ENCODE measurements around the gene SUMO4. TPM values are rescaled to one million over a fixed set of nuclear protein-coding genes. Genes with fewer than 3 reads are reported as not detected.

Gene SUMO4
- total and polyA plus RNA-seq, 8 donors = 1.2 to 7.7 (median 4.0) TPM; not detected in 4

- WGBS, 5 donors = 79 to 90% (median 86%) methylated on average over 5 of the region's 5 CpGs
- Histone ChIP-seq H3K4me3 (no peak overlapping the region), H3K27me3 (no peaks in the 10 kb centered on the region), H3K4me1 (no peaks in the 10 kb centered on the region), H3K9me3 (no peaks in the 10 kb centered on the region), H3K27ac (no peak overlapping the region), H3K36me3 (peaks cover 7 to 65% (median 50%) of the 10 kb centered on the region in 4 donors)
- no peak for DNase-seq
- intact Hi-C loops (cut with DNase I; ENCODE audit: low total_unique reads) = no loop called here
- no peak for TF ChIP-seq POLR2AphosphoS5 (IDR thresholded peaks at IDR 0.05)
- TF ChIP-seq CTCF (IDR thresholded peaks at IDR 0.05) = no peak
- TF ChIP-seq POLR2A (IDR thresholded peaks at IDR 0.05) = no peak
- TF ChIP-seq EP300 (IDR thresholded peaks at IDR 0.05) = no peak
These were observed 6.0 kb downstream of the SUMO4 start for GRCh38 chr6:149405823-149406765.

GRCh38 chr6:149409617-149410016, 9.6 kb downstream of the SUMO4 start:
- Histone ChIP-seq H3K4me1 (no peaks in the 10 kb centered on the region), H3K27me3 (no peaks in the 10 kb centered on the region), H3K4me3 (no peak overlapping the region), H3K27ac (no peak overlapping the region), H3K36me3 (peaks cover 7 to 44% (median 36%) of the 10 kb centered on the region in 4 donors), H3K9me3 (no peaks in the 10 kb centered on the region)
- DNase-seq = no peak
- intact Hi-C loops (cut with DNase I; ENCODE audit: low total_unique reads) = no loop called here
- no peak for TF ChIP-seq POLR2AphosphoS5 (IDR thresholded peaks at IDR 0.05)
- TF ChIP-seq CTCF (IDR thresholded peaks at IDR 0.05) = no peak
- 91 to 97% (median 93%) methylated on average over 3 of the region's 3 CpGs for WGBS, 5 donors

- no peaks in the 10 kb centered on the region for H3K27me3 ChIP-seq
- intact Hi-C loops (cut with DNase I; ENCODE audit: low total_unique reads) = no loop called here
- H3K27ac ChIP-seq = no peak overlapping the region
- no peaks in the 10 kb centered on the region for H3K9me3 ChIP-seq
- H3K4me3 ChIP-seq = no peak overlapping the region
- H3K36me3 ChIP-seq = peaks cover 7 to 35% (median 32%) of the 10 kb centered on the region in 4 donors
- H3K4me1 ChIP-seq = no peaks in the 10 kb centered on the region
- no peak for TF ChIP-seq CTCF (IDR thresholded peaks at IDR 0.05)
- no peak for TF ChIP-seq POLR2A (IDR thresholded peaks at IDR 0.05)
- no peak for DNase-seq
These were observed 10.5 kb downstream of the SUMO4 start for GRCh38 chr6:149410557-149410956.

GRCh38 chr6:149414009-149414408, 13.9 kb downstream of the SUMO4 start:
- DNase-seq = no peak

More at GRCh38 chr6:149414009-149414408, 13.9 kb downstream of the SUMO4 start:
- Histone ChIP-seq H3K9me3 (no peaks in the 10 kb centered on the region), H3K4me3 (no peak overlapping the region), H3K36me3 (peaks cover 7 to 22% (median 21%) of the 10 kb centered on the region in 4 donors), H3K27me3 (no peaks in the 10 kb centered on the region), H3K27ac (no peak overlapping the region), H3K4me1 (no peaks in the 10 kb centered on the region)
- 70 to 99% (median 83%) methylated on average over 4 of the region's 4 CpGs for whole genome bisulfite sequencing, 5 donors
- intact Hi-C loops (cut with DNase I; ENCODE audit: low total_unique reads) = no loop called here
- TF ChIP-seq EP300 (IDR thresholded peaks at IDR 0.05) (no peak), POLR2AphosphoS5 (IDR thresholded peaks at IDR 0.05) (no peak), POLR2A (IDR thresholded peaks at IDR 0.05) (no peak), CTCF (IDR thresholded peaks at IDR 0.05) (no peak)

All from stomach (tissue), 9 donors.